NCI-H2196 (cell line): ENCODE data around the gene GNPTAB.
"Not testable (repeated sequence)": the region's sequence is repeated elsewhere in the genome, so short reads cannot be mapped to it uniquely, and the experiment has no call there.

ENCODE experiments used
- DNase-seq: peaks from one replicate; lab custom pipeline; 2025; ENCODE audit not compliant: unreplicated experiment; lab: John Stamatoyannopoulos, UW

The GNPTAB gene

GRCh38 chr12:101852998-101853397 lies 22.2 kb upstream of the GNPTAB start:
- DNase-seq = no peak

GRCh38 chr12:101850199-101850598 lies 19.4 kb upstream of the GNPTAB start:
- DNase-seq = no peak

- no peak for DNase-seq
These were observed 16.6 kb upstream of the GNPTAB start for GRCh38 chr12:101847325-101847724.

- DNase-seq = no peak
These were observed 14.5 kb upstream of the GNPTAB start for GRCh38 chr12:101845137-101845711.

- DNase-seq = no peak
These were observed 10.3 kb upstream of the GNPTAB start for GRCh38 chr12:101841069-101841468.

GRCh38 chr12:101839324-101840283 lies 8.8 kb upstream of the GNPTAB start:
- peak; percentile 69 for DNase-seq

- DNase-seq = no peak
These were observed 8.0 kb upstream of the GNPTAB start for GRCh38 chr12:101838628-101839323.

- no peak for DNase-seq
These were observed 1.3 kb upstream of the GNPTAB start for GRCh38 chr12:101832030-101832429.

- DNase-seq = no peak
These were observed 956 bp downstream of the GNPTAB start for GRCh38 chr12:101829639-101830366.

- DNase-seq = peak; percentile 63
These were observed 2.1 kb downstream of the GNPTAB start for GRCh38 chr12:101828463-101829196.

- DNase-seq = no peak
These were observed 3.9 kb downstream of the GNPTAB start for GRCh38 chr12:101826766-101827368.

GRCh38 chr12:101824831-101825230 lies 5.9 kb downstream of the GNPTAB start:
- DNase-seq = no peak

GRCh38 chr12:101823891-101824290 lies 6.9 kb downstream of the GNPTAB start:
- DNase-seq = no peak

- DNase-seq = no peak
These were observed 7.7 kb downstream of the GNPTAB start for GRCh38 chr12:101823039-101823438.

GRCh38 chr12:101819467-101819866 lies 11.3 kb downstream of the GNPTAB start:
- DNase-seq = no peak

- DNase-seq = not testable (repeated sequence)
These were observed 12.1 kb downstream of the GNPTAB start for GRCh38 chr12:101818689-101819088.

- DNase-seq = no peak
These were observed 17.6 kb downstream of the GNPTAB start for GRCh38 chr12:101813117-101813516.

- DNase-seq = not testable (repeated sequence)
These were observed 18.0 kb downstream of the GNPTAB start for GRCh38 chr12:101812716-101813115.

- not testable (repeated sequence) for DNase-seq
These were observed 19.4 kb downstream of the GNPTAB start for GRCh38 chr12:101811342-101811741.

- no peak for DNase-seq
These were observed 21.6 kb downstream of the GNPTAB start for GRCh38 chr12:101809208-101809607.
